ENCODE data around the gene PAQR6.

The PAQR6 gene

GRCh38 chr1:156279837-156280236 is 32.0 kb upstream of the PAQR6 start:
- Histone ChIP-seq H3K27me3 (replicated peaks; ENCODE audit: insufficient read depth, low read length) (no peaks in the 10 kb centered on the region), H3K4me2 (ENCODE audit: low read depth, low read length) (no peak overlapping the region), H3K36me3 (replicated peaks; ENCODE audit: insufficient read depth, low read length) (peaks cover 25% of the 10 kb centered on the region), H4K20me1 (ENCODE audit: insufficient read depth, low read length) (0 out of 2 replicates have a peak, but pooled peaks cover 3% of the 10 kb centered on the region), H3F3A (ENCODE audit: insufficient read depth, low read length) (peaks cover 7% of the 10 kb centered on the region), H2AFZ (ENCODE audit: low read length) (no peak overlapping the region), H3K9me3 (replicated peaks; ENCODE audit: insufficient read depth, low read length) (no peaks in the 10 kb centered on the region), H3K4me3 (ENCODE audit: low read length) (no peak overlapping the region), H3K9ac (ENCODE audit: low read length) (no peak overlapping the region), H3K9me2 (replicated peaks; ENCODE audit: insufficient read depth, low read length) (no peaks in the 10 kb centered on the region), H3K27ac (ENCODE audit: low read length) (no peak overlapping the region), H3K79me2 (ENCODE audit: low read length) (peaks cover 85% of the 10 kb centered on the region), H3K4me1 (ENCODE audit: low read length) (peaks cover 23% of the 10 kb centered on the region; the same call in 1 of the 2 replicates)
- TF ChIP-seq EZH2phosphoT487 (IDR thresholded peaks at IDR 0.05; ENCODE audit: low read length) = no peak
- TF ChIP-seq CTCF (IDR thresholded peaks at IDR 0.05; ENCODE audit: low read length) = no peak
- no peak for TF ChIP-seq EZH2 (optimal IDR thresholded peaks at IDR 0.05; ENCODE audit: low read depth, low read length)
- DNase-seq = no peak

GRCh38 chr1:156276966-156277381 is 29.1 kb upstream of the PAQR6 start:
- TF ChIP-seq EZH2phosphoT487 (IDR thresholded peaks at IDR 0.05; ENCODE audit: low read length) (no peak), EZH2 (optimal IDR thresholded peaks at IDR 0.05; ENCODE audit: low read depth, low read length) (no peak), CTCF (IDR thresholded peaks at IDR 0.05; ENCODE audit: low read length) (no peak)
- peaks cover 39% of the 10 kb centered on the region for H3K36me3 ChIP-seq (replicated peaks; ENCODE audit: insufficient read depth, low read length)
- H3K27ac ChIP-seq (ENCODE audit: low read length) = no peak overlapping the region

GRCh38 chr1:156276532-156276931 is 28.7 kb upstream of the PAQR6 start:
- Histone ChIP-seq H3F3A (ENCODE audit: insufficient read depth, low read length) (peaks cover 2% of the 10 kb centered on the region), H3K4me3 (ENCODE audit: low read length) (no peak overlapping the region), H3K9me2 (replicated peaks; ENCODE audit: insufficient read depth, low read length) (no peaks in the 10 kb centered on the region), H3K27ac (ENCODE audit: low read length) (no peak overlapping the region), H3K9me3 (replicated peaks; ENCODE audit: insufficient read depth, low read length) (no peaks in the 10 kb centered on the region), H2AFZ (ENCODE audit: low read length) (no peak overlapping the region), H3K4me1 (ENCODE audit: low read length) (peaks cover 13% of the 10 kb centered on the region; the same call in 1 of the 2 replicates), H3K79me2 (ENCODE audit: low read length) (peaks cover 58% of the 10 kb centered on the region), H3K36me3 (replicated peaks; ENCODE audit: insufficient read depth, low read length) (peaks cover 40% of the 10 kb centered on the region), H3K4me2 (ENCODE audit: low read depth, low read length) (no peak overlapping the region), H3K27me3 (replicated peaks; ENCODE audit: insufficient read depth, low read length) (no peaks in the 10 kb centered on the region), H3K9ac (ENCODE audit: low read length) (no peak overlapping the region), H4K20me1 (ENCODE audit: insufficient read depth, low read length) (0 out of 2 replicates have a peak, but pooled peaks cover 3% of the 10 kb centered on the region)
- no peak for DNase-seq
- TF ChIP-seq EZH2 (optimal IDR thresholded peaks at IDR 0.05; ENCODE audit: low read depth, low read length) (no peak), CTCF (IDR thresholded peaks at IDR 0.05; ENCODE audit: low read length) (no peak), EZH2phosphoT487 (IDR thresholded peaks at IDR 0.05; ENCODE audit: low read length) (no peak)

More at GRCh38 chr1:156276966-156277381, 29.1 kb upstream of the PAQR6 start:
- no peaks in the 10 kb centered on the region for H3K9me3 ChIP-seq (replicated peaks; ENCODE audit: insufficient read depth, low read length)
- H3K79me2 ChIP-seq (ENCODE audit: low read length) = peaks cover 63% of the 10 kb centered on the region
- peaks cover 13% of the 10 kb centered on the region; the same call in 1 of the 2 replicates for H3K4me1 ChIP-seq (ENCODE audit: low read length)
- H3K4me2 ChIP-seq (ENCODE audit: low read depth, low read length) = no peak overlapping the region
- H3K9ac ChIP-seq (ENCODE audit: low read length) = no peak overlapping the region
- no peaks in the 10 kb centered on the region for H3K27me3 ChIP-seq (replicated peaks; ENCODE audit: insufficient read depth, low read length)
- H4K20me1 ChIP-seq (ENCODE audit: insufficient read depth, low read length) = 0 out of 2 replicates have a peak, but pooled peaks cover 3% of the 10 kb centered on the region
- H3F3A ChIP-seq (ENCODE audit: insufficient read depth, low read length) = peaks cover 7% of the 10 kb centered on the region
- H3K4me3 ChIP-seq (ENCODE audit: low read length) = no peak overlapping the region
- DNase-seq = no peak
- H3K9me2 ChIP-seq (replicated peaks; ENCODE audit: insufficient read depth, low read length) = no peaks in the 10 kb centered on the region
- H2AFZ ChIP-seq (ENCODE audit: low read length) = no peak overlapping the region
